A375 (cell line): Measurements from ENCODE around the gene ADPRS. TPM values are rescaled to one million over a fixed set of nuclear protein-coding genes. Genes with fewer than 3 reads are reported as not detected.

Source experiments
- total RNA-seq: library from RNA; depleted of rRNA; stranded (reverse); fragments of >200 nt; shearing (Covaris generic); gene quantifications from 2 replicates; pipeline ENCODE4 v1.2.3, GENCODE V29; 2014; rRNA removed

The ADPRS gene, protein sequence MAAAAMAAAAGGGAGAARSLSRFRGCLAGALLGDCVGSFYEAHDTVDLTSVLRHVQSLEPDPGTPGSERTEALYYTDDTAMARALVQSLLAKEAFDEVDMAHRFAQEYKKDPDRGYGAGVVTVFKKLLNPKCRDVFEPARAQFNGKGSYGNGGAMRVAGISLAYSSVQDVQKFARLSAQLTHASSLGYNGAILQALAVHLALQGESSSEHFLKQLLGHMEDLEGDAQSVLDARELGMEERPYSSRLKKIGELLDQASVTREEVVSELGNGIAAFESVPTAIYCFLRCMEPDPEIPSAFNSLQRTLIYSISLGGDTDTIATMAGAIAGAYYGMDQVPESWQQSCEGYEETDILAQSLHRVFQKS
- 53.1 and 61.6 TPM in 2 replicates for total RNA-seq

DNA sequence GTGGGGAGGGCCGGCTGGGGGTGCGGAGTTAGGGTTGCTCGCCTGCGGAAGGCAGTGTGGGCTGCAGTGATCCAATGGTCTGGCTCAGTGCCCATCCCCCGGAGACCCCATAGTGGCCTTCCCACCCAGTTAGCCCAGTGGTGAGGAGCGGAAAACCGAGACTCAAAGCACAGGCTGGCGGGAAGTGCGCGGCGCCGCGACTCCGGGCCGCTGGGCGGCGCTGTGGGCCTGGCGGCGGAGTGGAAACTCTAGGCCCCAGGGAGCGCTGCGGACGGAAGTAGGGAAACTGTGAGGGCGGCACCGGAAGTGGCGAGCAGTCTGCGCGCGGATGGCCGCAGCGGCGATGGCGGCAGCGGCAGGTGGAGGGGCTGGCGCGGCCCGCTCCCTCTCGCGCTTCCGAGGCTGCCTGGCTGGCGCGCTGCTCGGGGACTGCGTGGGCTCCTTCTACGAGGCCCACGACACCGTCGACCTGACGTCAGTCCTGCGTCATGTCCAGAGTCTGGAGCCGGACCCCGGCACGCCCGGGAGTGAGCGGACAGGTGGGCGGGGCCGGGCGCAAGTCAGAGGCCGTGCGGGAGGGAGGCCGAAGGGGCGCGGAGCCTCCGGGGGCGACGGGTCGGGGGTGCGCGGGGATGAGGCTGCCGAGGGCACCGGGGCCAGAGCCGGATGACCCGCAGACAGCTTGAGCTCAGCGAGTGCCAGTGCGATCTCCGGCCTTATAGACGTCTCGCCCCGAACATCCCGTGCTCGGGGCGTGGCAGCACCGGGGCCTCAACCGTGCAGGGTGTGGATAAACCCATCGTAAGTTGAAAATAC lies at the start of gene ADPRS:
Gene ADPRS (plus strand): TSS at position 316 of the 816 bp plus-strand sequence. CDS start 13 bp downstream, at position 329.

DNA sequence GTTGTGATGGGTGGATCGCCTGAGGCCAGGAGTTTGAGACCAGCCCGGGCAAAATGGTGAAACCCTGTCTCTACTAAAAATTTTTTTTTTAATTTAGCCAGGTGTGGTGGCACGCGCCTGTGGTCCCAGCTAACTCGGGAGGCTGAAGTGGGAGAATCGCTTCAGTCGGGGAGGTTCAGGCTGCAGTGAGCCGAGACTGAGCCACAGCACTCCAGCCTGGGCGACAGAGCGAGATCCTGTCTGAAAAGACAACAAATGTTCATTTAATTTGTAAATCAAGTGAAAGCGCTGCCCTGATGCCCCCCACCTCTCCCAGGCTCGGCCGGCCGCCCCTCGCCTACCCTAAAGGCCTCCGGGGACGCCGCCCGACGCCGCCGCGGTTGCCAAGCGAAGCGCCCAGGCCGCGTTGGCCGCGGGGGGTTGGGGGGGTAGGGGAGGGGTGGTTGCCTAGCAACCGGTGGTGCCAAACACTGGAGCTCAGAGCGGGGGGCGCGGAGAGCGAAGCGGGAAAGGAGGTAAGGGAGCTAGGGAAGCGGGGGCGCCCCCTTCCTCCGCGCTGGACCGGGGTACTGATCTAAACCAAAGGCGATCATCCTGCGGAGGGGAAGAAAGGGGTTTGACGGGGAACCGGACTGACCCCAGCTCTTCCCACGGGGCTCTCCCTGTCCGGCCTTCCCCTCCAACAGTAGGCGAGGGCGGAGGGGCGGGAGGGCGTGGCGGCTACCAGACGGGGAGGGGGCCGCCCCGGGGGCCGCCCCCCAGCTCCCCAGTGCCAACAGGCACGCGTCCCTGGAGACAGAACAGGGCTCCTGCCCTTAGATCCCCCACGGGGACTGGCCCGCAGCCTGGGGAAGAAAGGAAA lies 4.8 kb upstream of the ADPRS start, which contains the start of gene TEKT2:
Gene TEKT2 (plus strand): TSS at position 460 of the 862 bp plus-strand sequence. CDS start 828 bp downstream, outside the sequence.

DNA sequence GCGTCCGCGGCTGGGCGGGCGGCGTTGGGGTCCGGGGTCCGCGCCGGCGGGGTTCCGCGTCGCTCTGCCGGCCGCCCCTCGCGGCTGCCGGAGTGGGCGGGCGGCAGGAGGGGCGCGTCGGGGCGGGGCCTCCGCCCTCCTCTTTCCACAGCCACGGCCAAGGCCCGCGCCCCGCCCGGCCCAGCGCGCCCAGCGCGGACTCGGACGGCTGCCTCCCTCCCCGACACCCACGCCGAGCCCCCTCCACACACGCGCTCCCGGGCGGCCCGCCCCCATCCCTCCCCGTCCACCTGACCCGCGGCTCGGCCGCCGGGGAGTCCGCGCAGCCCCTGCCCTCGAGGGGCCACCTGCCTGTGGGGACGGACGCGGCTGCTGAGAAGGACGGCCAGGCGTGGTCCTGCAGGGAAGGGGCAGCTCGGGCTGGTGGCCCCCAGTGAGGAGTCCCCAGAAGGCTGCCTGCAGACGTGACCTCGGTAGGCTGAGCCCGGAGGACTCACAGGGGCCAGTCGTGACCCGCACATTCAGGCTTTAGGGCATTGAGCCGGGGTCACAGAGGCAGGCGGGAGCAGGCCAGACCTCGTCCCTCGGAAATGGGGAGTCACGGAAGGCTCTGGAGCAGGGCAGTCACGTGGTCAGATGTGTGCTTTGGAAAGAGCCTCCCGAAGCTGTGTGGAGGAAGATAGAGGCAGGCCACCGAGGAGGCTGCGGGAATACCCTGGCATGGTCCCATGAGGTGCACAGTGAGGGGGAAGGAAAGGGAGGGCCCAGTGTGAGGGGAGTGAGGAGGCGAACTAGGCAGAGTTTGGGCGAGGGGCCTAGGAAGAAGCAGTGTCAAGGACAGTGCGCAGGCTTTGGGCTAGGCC lies 36.7 kb downstream of the ADPRS start, which contains the start of gene COL8A2:
Gene COL8A2 (minus strand): TSS at position 94 of the 863 bp plus-strand sequence. CDS start 24,980 bp downstream, outside the sequence.

Other genes with a start within 250 kb of the ADPRS start
- gene AGO1, start 205.7 kb upstream of the ADPRS start, total RNA-seq, result 33.5 and 37.9 TPM in 2 replicates
- gene AGO3, start 157.8 kb upstream of the ADPRS start, total RNA-seq, result 27.8 and 28.9 TPM in 2 replicates
- 0.45 TPM in 1 of 2 replicates, not detected in the other for gene TEKT2, start 4.8 kb upstream of the ADPRS start, total RNA-seq
- 1.1 and 1.3 TPM in 2 replicates for gene COL8A2, start 36.3 kb downstream of the ADPRS start, total RNA-seq
- 62.4 and 72.7 TPM in 2 replicates for gene TRAPPC3, start 60.6 kb downstream of the ADPRS start, total RNA-seq
- gene MAP7D1, start 67.3 kb downstream of the ADPRS start, total RNA-seq, result 131 and 142 TPM in 2 replicates
- 61.2 and 61.7 TPM in 2 replicates for gene THRAP3, start 135.6 kb downstream of the ADPRS start, total RNA-seq
- gene SH3D21, start 217.5 kb downstream of the ADPRS start, total RNA-seq, result 5.2 and 6.3 TPM in 2 replicates
- 95.6 and 113 TPM in 2 replicates for gene EVA1B, start 234.8 kb downstream of the ADPRS start, total RNA-seq